Measurements from ENCODE around the gene CDC16. TPM values are rescaled to one million over a fixed set of nuclear protein-coding genes. Genes with fewer than 3 reads are reported as not detected.
A peak's percentile ranks its signal among the peaks of the same experiment; 100 is the strongest.

CDC16 gene
- total RNA-seq, 1 donor from 2014 or later: 83.0 TPM

GRCh38 chr13:114284680-114285079 is 50.0 kb downstream of the CDC16 start:
- H3K27ac Mint-ChIP-seq (ENCODE audit: unreplicated experiment): no peak overlapping the region
- H3K4me3 Mint-ChIP-seq (ENCODE audit: unreplicated experiment): no peak overlapping the region
- DNase-seq (ENCODE audit: low spot score): no peak
- H3K9me3 Mint-ChIP-seq (ENCODE audit: low read depth): no peaks in the 10 kb centered on the region
- peaks cover 29% of the 10 kb centered on the region for H3K36me3 Mint-ChIP-seq (ENCODE audit: low read depth)
- no peak for TF ChIP-seq CTCF (IDR thresholded peaks at IDR 0.05)
- H3K4me1 Mint-ChIP-seq (ENCODE audit: low read depth): peaks cover 45% of the 10 kb centered on the region
- no peaks in the 10 kb centered on the region for H3K27me3 Mint-ChIP-seq (ENCODE audit: low read depth)

- Mint-ChIP-seq H3K36me3 (ENCODE audit: low read depth) (peaks cover 29% of the 10 kb centered on the region), H3K27me3 (ENCODE audit: low read depth) (no peaks in the 10 kb centered on the region), H3K4me3 (ENCODE audit: unreplicated experiment) (no peak overlapping the region), H3K4me1 (ENCODE audit: low read depth) (peaks cover 39% of the 10 kb centered on the region), H3K27ac (ENCODE audit: unreplicated experiment) (no peak overlapping the region), H3K9me3 (ENCODE audit: low read depth) (no peaks in the 10 kb centered on the region)
- TF ChIP-seq CTCF (IDR thresholded peaks at IDR 0.05): no peak
- no peak for DNase-seq (ENCODE audit: low spot score)
These were observed 50.6 kb downstream of the CDC16 start for GRCh38 chr13:114285166-114285808.

- Mint-ChIP-seq H3K36me3 (ENCODE audit: low read depth) (peaks cover 35% of the 10 kb centered on the region), H3K9me3 (ENCODE audit: low read depth) (no peaks in the 10 kb centered on the region), H3K27me3 (ENCODE audit: low read depth) (no peaks in the 10 kb centered on the region), H3K4me3 (ENCODE audit: unreplicated experiment) (no peak overlapping the region), H3K4me1 (ENCODE audit: low read depth) (peaks cover 32% of the 10 kb centered on the region), H3K27ac (ENCODE audit: unreplicated experiment) (peak overlapping the region; percentile 25)
- no peak for TF ChIP-seq CTCF (IDR thresholded peaks at IDR 0.05)
- no peak for DNase-seq (ENCODE audit: low spot score)
These were observed 52.1 kb downstream of the CDC16 start for GRCh38 chr13:114286808-114287207.

GRCh38 chr13:114288157-114288591 is 53.5 kb downstream of the CDC16 start:
- H3K27me3 Mint-ChIP-seq (ENCODE audit: low read depth): no peaks in the 10 kb centered on the region
- no peak for TF ChIP-seq CTCF (IDR thresholded peaks at IDR 0.05)
- H3K27ac Mint-ChIP-seq (ENCODE audit: unreplicated experiment): peak overlapping the region; percentile 28
- no peak for DNase-seq (ENCODE audit: low spot score)
- no peak overlapping the region for H3K4me3 Mint-ChIP-seq (ENCODE audit: unreplicated experiment)
- peaks cover 26% of the 10 kb centered on the region for H3K4me1 Mint-ChIP-seq (ENCODE audit: low read depth)
- no peaks in the 10 kb centered on the region for H3K9me3 Mint-ChIP-seq (ENCODE audit: low read depth)
- peaks cover 41% of the 10 kb centered on the region for H3K36me3 Mint-ChIP-seq (ENCODE audit: low read depth)

GRCh38 chr13:114296448-114296847 is 61.8 kb downstream of the CDC16 start:
- Mint-ChIP-seq H3K9me3 (ENCODE audit: low read depth) (no peaks in the 10 kb centered on the region), H3K27me3 (ENCODE audit: low read depth) (no peaks in the 10 kb centered on the region), H3K4me1 (ENCODE audit: low read depth) (no peaks in the 10 kb centered on the region), H3K36me3 (ENCODE audit: low read depth) (peaks cover 26% of the 10 kb centered on the region), H3K4me3 (ENCODE audit: unreplicated experiment) (no peak overlapping the region), H3K27ac (ENCODE audit: unreplicated experiment) (no peak overlapping the region)
- no peak for TF ChIP-seq CTCF (IDR thresholded peaks at IDR 0.05)
- DNase-seq (ENCODE audit: low spot score): no peak

Data from chondrocyte (in vitro differentiated cells).